K562 (cell line): ENCODE results near the gene HOXB3. TPM values are rescaled to one million over a fixed set of nuclear protein-coding genes. Genes with fewer than 3 reads are reported as not detected.

Source experiments
- ATAC-seq: fragments of 200-7000 bp; cut with Tn5 transposase; 3 replicates; pipeline ENCODE4 v1.9.1; 2020; ENCODE audit warnings: moderate library complexity
- BruUV-seq: library from RNA; stranded (reverse); fragments of 400-500 nt; replicated peaks from 2 replicates; lab custom pipeline; 2021; lab: Mats Ljungman, UMichigan
- CTCF ChIA-PET: fragments of 300-600 bp; formaldehyde crosslinking; extraction: SDS; loops from one replicate; lab custom pipeline; 2021; ENCODE audit warnings: low intra/inter-chr PET ratio; lab: Yijun Ruan, JAX
- POLR2A ChIA-PET: fragments of 300-600, 350-650 bp; sonication (Branson Sonifier 250); formaldehyde crosslinking; extraction: SDS; loops from one replicate; lab custom pipeline; 2021; ENCODE audit warnings: antibody characterized with exemption, inconsistent platforms; lab: Yijun Ruan, JAX
- DNase-seq, 4 experiments: peaks; one replicate each; pipeline versions ENCODE4 v3.0.0 to v3.0.0-alpha.2; 2011 to 2018; ENCODE audit warnings: low spot score in 3 of 4, mixed read lengths in 3 of 4; ENCODE audit errors: extremely low read depth in 1 of 4
- FAIRE-seq: peaks from 2 replicates; lab custom pipeline; 2011; peaks lifted over from hg19 to GRCh38; lab: Jason Lieb, UNC
- H2AFZ ChIP-seq: 2 replicates; pipeline ENCODE4 v1.6.0; 2011; ENCODE audit warnings: low read depth, low read length, control low read depth, inconsistent platforms
- H3K27ac ChIP-seq: fragments of 200-600 bp; 3 replicates; pipeline ENCODE4 v1.8.0; 2011; ENCODE audit warnings: low read depth, mild to moderate bottlenecking, control low read depth, inconsistent platforms, low read length, moderate library complexity, mixed read lengths; ENCODE audit errors: extremely low read depth
- H3K27me3 ChIP-seq, 2 experiments: fragments of 300-600 bp in 1 of 2; 2 replicates in 1 of 2; 3 replicates in 1 of 2; pipeline versions ENCODE4 v1.6.0 to v1.8.0; 2011; ENCODE audit warnings: inconsistent platforms in 2 of 2, low read length in 2 of 2, mild to moderate bottlenecking in 1 of 2, mixed read lengths in 1 of 2, moderate library complexity in 1 of 2; ENCODE audit not compliant: control insufficient read depth in 2 of 2, insufficient read depth in 2 of 2
- H3K36me3 ChIP-seq: fragments of 300-600 bp; 3 replicates; pipeline ENCODE4 v1.8.0; 2011; ENCODE audit warnings: mild to moderate bottlenecking, low read length, inconsistent platforms; ENCODE audit not compliant: control insufficient read depth, insufficient read depth
- H3K4me1 ChIP-seq, 2 experiments: fragments of 200-600 bp in 1 of 2; replicated peaks in 1 of 2; 2 replicates in 1 of 2; 3 replicates in 1 of 2; pipeline versions ENCODE4 v1.5.1 to v1.8.0; 2011; ENCODE audit warnings: inconsistent platforms in 2 of 2, low read length in 2 of 2, mild to moderate bottlenecking in 1 of 2, mixed read lengths in 1 of 2, moderate library complexity in 1 of 2; ENCODE audit not compliant: control insufficient read depth in 2 of 2, insufficient read depth in 2 of 2
- H3K4me2 ChIP-seq: 2 replicates; pipeline ENCODE4 v1.6.1; 2011; ENCODE audit warnings: low read length, control low read depth, inconsistent platforms, mixed read lengths; ENCODE audit not compliant: insufficient read depth
- H3K4me3 ChIP-seq: fragments of 200-600 bp; sonication (generic), shearing (Covaris generic); 2 replicates; pipeline ENCODE4 v1.5.1; 2016; ENCODE audit warnings: control low read depth, inconsistent platforms
- H3K79me2 ChIP-seq: fragments of 200-600 bp; 3 replicates; pipeline ENCODE4 v1.8.0; 2011; ENCODE audit warnings: low read length, inconsistent platforms; ENCODE audit not compliant: control insufficient read depth, insufficient read depth
- H3K9ac ChIP-seq, 2 experiments: 2 replicates each; pipeline versions ENCODE4 v1.6.0 to v1.6.1; 2011; ENCODE audit warnings: low read depth in 2 of 2, low read length in 2 of 2, control low read depth in 1 of 2, inconsistent platforms in 1 of 2, mild to moderate bottlenecking in 1 of 2, mixed read lengths in 1 of 2; ENCODE audit not compliant: insufficient read depth in 1 of 2
- H3K9me1 ChIP-seq: one replicate; pipeline ENCODE4 v1.6.0; 2011; ENCODE audit warnings: inconsistent platforms, mild to moderate bottlenecking, low read length, moderate library complexity; ENCODE audit not compliant: control insufficient read depth, insufficient read depth
- H3K9me3 ChIP-seq: replicated peaks from 2 replicates; pipeline ENCODE4 v1.5.1; 2011; ENCODE audit warnings: low read depth, low read length, inconsistent platforms; ENCODE audit not compliant: control insufficient read depth, insufficient read depth
- H4K20me1 ChIP-seq: replicated peaks from 2 replicates; pipeline ENCODE4 v1.6.1; 2011; ENCODE audit warnings: low read length, inconsistent platforms, mixed read lengths; ENCODE audit not compliant: control insufficient read depth, insufficient read depth
- ARID4B ChIP-seq: sonication (generic); formaldehyde crosslinking; IDR thresholded peaks from 2 replicates; pipeline ENCODE4 v1.8.0; 2022; ENCODE audit warnings: mild to moderate bottlenecking, missing genetic modification reagents
- GTF2E2 ChIP-seq: fragments of 200-800 bp; sonication (Bioruptor generic); IDR thresholded peaks from 2 replicates; pipeline ENCODE4 v1.6.1; 2016; ENCODE audit warnings: missing genetic modification characterization, missing compliant biosample characterization
- HDAC6 ChIP-seq: IDR thresholded peaks from 2 replicates; pipeline ENCODE4 v1.6.1; 2012; ENCODE audit warnings: low read depth, mild to moderate bottlenecking, control low read depth, inconsistent platforms, low read length, moderate library complexity
- KDM1A ChIP-seq, 2 experiments: fragments of 450-650 bp; IDR thresholded peaks; 2 replicates each; pipeline ENCODE4 v1.6.1; 2016; ENCODE audit warnings: mild to moderate bottlenecking in 2 of 2
- MEF2A ChIP-seq: IDR thresholded peaks from 2 replicates; pipeline ENCODE4 v1.6.1; 2011; ENCODE audit warnings: low read depth, mild to moderate bottlenecking, low read length, moderate library complexity; ENCODE audit not compliant: control insufficient read depth
- MLX ChIP-seq, 2 experiments: fragments of 450-650 bp in 1 of 2; sonication (generic) in 1 of 2; formaldehyde crosslinking; conservative IDR thresholded peaks; 2 replicates each; pipeline versions ENCODE4 v1.4.0 to v1.8.1; 2020 to 2022; ENCODE audit warnings: mild to moderate bottlenecking in 1 of 2, missing genetic modification reagents in 1 of 2
- PATZ1 ChIP-seq: fragments of 250-450 bp; sonication (Bioruptor Pico); IDR thresholded peaks from 2 replicates; pipeline ENCODE4 v1.5.0; 2020; ENCODE audit warnings: mild to moderate bottlenecking, borderline replicate concordance
- PHB2 ChIP-seq: fragments of 450-650 bp; IDR thresholded peaks from 2 replicates; pipeline ENCODE4 v1.6.1; 2017; ENCODE audit warnings: low read depth
- RBM15 ChIP-seq: fragments of 200-400 bp; formaldehyde crosslinking; IDR thresholded peaks from 2 replicates; pipeline ENCODE4 v1.6.1; 2018; ENCODE audit warnings: mild to moderate bottlenecking, low read length, moderate library complexity; ENCODE audit not compliant: insufficient read depth
- SNAPC5 ChIP-seq: fragments of 250-450 bp; sonication (Bioruptor Pico); IDR thresholded peaks from 2 replicates; pipeline ENCODE4 v1.8.0; 2021; ENCODE audit warnings: moderate library complexity, mild to moderate bottlenecking, inconsistent platforms
- SRSF1 ChIP-seq: fragments of 200-400 bp; formaldehyde crosslinking; IDR thresholded peaks from 2 replicates; pipeline ENCODE4 v1.6.1; 2017; ENCODE audit warnings: mild to moderate bottlenecking, low read depth, low read length, moderate library complexity
- TRIM24 ChIP-seq, 2 experiments: fragments of 450-650 bp; IDR thresholded peaks; 2 replicates each; pipeline ENCODE4 v1.6.1; 2016
- WGBS: fragments of 100-300 bp; shearing (Covaris generic); methylation state at CpG from one replicate; pipeline ENCODE4 v1.1.6; 2016; ENCODE audit warnings: low coverage, mixed read lengths; ENCODE audit not compliant: insufficient coverage; ENCODE audit errors: missing lambda C conversion rate; 5-methylcytosine and 5-hydroxymethylcytosine counted together
- in situ Hi-C: fragments of 300-500 bp; cut with MboI; formaldehyde crosslinking; loops from 4 replicates; pipeline ENCODE4 v1.15.0; 2018; ENCODE audit warnings: inconsistent platforms, mixed read lengths
- intact Hi-C: fragments of 100-400 bp; cut with micrococcal nuclease; formaldehyde crosslinking; loops from 2 replicates; pipeline ENCODE4 v1.14.2; 2022
- polyA plus RNA-seq, 8 experiments: library from polyadenylated mRNA; depleted of rRNA in 4 of 8; stranded (reverse) in 5 of 8; unstranded in 3 of 8; fragments of >200 nt; fragmentation: Nextera tagmentation in 2 of 8; fragmentation: Illumina TruSeq in 1 of 8; extraction: Ambion mirVana in 2 of 8; extraction: Trizol in 1 of 8; gene quantifications; 2 replicates each; pipeline versions ENCODE4 v1.2.1 to v1.2.3, GENCODE V29; 2011 to 2014; ENCODE audit warnings: inconsistent platforms in 1 of 8, missing spikeins in 1 of 8
- total RNA-seq, 7 experiments: library from RNA; depleted of rRNA in 6 of 7; stranded (reverse); fragments of >200 nt in 6 of 7; fragmentation: Illumina TruSeq in 2 of 7; extraction: Trizol in 2 of 7; gene quantifications; 2 replicates each; pipeline versions ENCODE4 v1.2.1 to v1.2.3, GENCODE V29; 2011 to 2021; ENCODE audit warnings: low replicate concordance in 1 of 7

Gene HOXB3
- total and polyA plus RNA-seq, 9 of the 15 experiments (the other 6 are each of a cell fraction or from before 2014, with no cell fraction given) = 2.4 to 41.3 (median 20.2) TPM

GRCh38 chr17:48599354-48599753, 9.3 kb upstream of the HOXB3 start:
- no peak for FAIRE-seq
- intact Hi-C loops (no loop called here), in situ Hi-C loops (no loop called here)
- DNase-seq = no peak
- Histone ChIP-seq H3K79me2 (peaks cover 58% of the 10 kb centered on the region), H3K27ac (no peak overlapping the region), H4K20me1 (no peaks in the 10 kb centered on the region; the same call in 1 of the 2 replicates), H3K9me3 (no peaks in the 10 kb centered on the region), H3K27me3 (no peaks in the 10 kb centered on the region), H3K9me1 (no peaks in the 10 kb centered on the region), H2AFZ (no peak overlapping the region), H3K4me2 (no peak overlapping the region), H3K36me3 (no peaks in the 10 kb centered on the region; the same call in 2 of the 3 replicates), H3K4me1 (peaks cover 26 to 60% of the 10 kb centered on the region in 2 experiments; a peak in 4 of 5 replicates), H3K9ac (no peak overlapping the region), H3K4me3 (no peak overlapping the region)
- TF ChIP-seq MEF2A = no peak
- no peak for TF ChIP-seq SNAPC5
- TF ChIP-seq ARID4B (CRISPR knock-in tag) = no peak
- no peak for TF ChIP-seq SRSF1
- no peak for TF ChIP-seq TRIM24 (IDR thresholded peaks at IDR 0.05)
- TF ChIP-seq PATZ1 (CRISPR knock-in tag) = no peak
- no peak for TF ChIP-seq MLX (CRISPR knock-in tag; conservative IDR thresholded peaks at IDR 0.05)
- no peak for TF ChIP-seq PHB2
- TF ChIP-seq KDM1A (IDR thresholded peaks at IDR 0.05) = no peak
- no peak for TF ChIP-seq GTF2E2 (tag)
- TF ChIP-seq HDAC6 = no peak
- TF ChIP-seq RBM15 = no peak
- POLR2A ChIA-PET = interaction anchor here (1.1 to 2.3 kb wide), 2 partner anchors 10 kb away, joined by 5 to 10 read pairs; no protein-coding TSS in a partner anchor
- BruUV-seq = no TSS peak
- no peak for ATAC-seq
- 44% methylated on average over 4 of the region's 5 CpGs for WGBS
- CTCF ChIA-PET = no interaction called here
